PC-3 (cell line): ENCODE measurements around the gene USH1G. TPM values are rescaled to one million over a fixed set of nuclear protein-coding genes. Genes with fewer than 3 reads are reported as not detected.

Experiments used
- ATAC-seq: fragments of 200-7000 bp; cut with Tn5 transposase; 2 replicates; pipeline ENCODE4 v1.9.1; 2020; ENCODE audit warnings: mild to moderate bottlenecking, moderate library complexity
- BruUV-seq: library from RNA; stranded (reverse); fragments of 400-500 nt; replicated peaks from 2 replicates; lab custom pipeline; 2021; lab: Mats Ljungman, UMichigan
- CTCF ChIA-PET: fragments of 300-600 bp; sonication (Branson Sonifier 250); formaldehyde crosslinking; loops from one replicate; lab custom pipeline; 2022; ENCODE audit warnings: antibody characterized with exemption; lab: Charles Lee
- POLR2A ChIA-PET: fragments of 300-600 bp; sonication (Branson Sonifier 250); formaldehyde crosslinking; loops from one replicate; lab custom pipeline; 2022; ENCODE audit warnings: antibody characterized with exemption; ENCODE audit not compliant: unreplicated experiment; lab: Charles Lee
- DNase-seq: peaks from one replicate; pipeline ENCODE4 v3.0.0-alpha.2; 2015
- H2AFZ ChIP-seq: fragments of 300-600 bp; sonication (generic); 2 replicates; pipeline ENCODE4 v1.6.0; 2016; ENCODE audit warnings: antibody characterized with exemption, low read length
- H3F3A ChIP-seq: fragments of 300-600 bp; sonication (generic); one replicate; pipeline ENCODE4 v1.6.0; 2017; ENCODE audit warnings: antibody characterized with exemption, low read length, control low read depth, mild to moderate bottlenecking; ENCODE audit not compliant: unreplicated experiment
- H3K27ac ChIP-seq: fragments of 300-600 bp; sonication (generic); 2 replicates; pipeline ENCODE4 v1.5.1; 2016; ENCODE audit warnings: mild to moderate bottlenecking, low read length
- H3K27me3 ChIP-seq: fragments of 300-600 bp; sonication (generic); 2 replicates; pipeline ENCODE4 v1.6.1; 2016; ENCODE audit warnings: low read length, mixed read lengths
- H3K36me3 ChIP-seq: fragments of 300-600 bp; sonication (generic); 2 replicates; pipeline ENCODE4 v1.6.1; 2016; ENCODE audit warnings: low read depth, mixed run types, low read length, mixed read lengths
- H3K4me1 ChIP-seq: fragments of 300-600 bp; sonication (generic); 2 replicates; pipeline ENCODE4 v1.5.1; 2016; ENCODE audit warnings: low read length; ENCODE audit not compliant: insufficient read depth
- H3K4me2 ChIP-seq: fragments of 300-600 bp; sonication (generic); 2 replicates; pipeline ENCODE4 v1.6.0; 2016; ENCODE audit warnings: low read length
- H3K4me3 ChIP-seq: fragments of 300-600 bp; sonication (generic); 2 replicates; pipeline ENCODE4 v1.5.1; 2016; ENCODE audit warnings: mild to moderate bottlenecking, low read length, mixed read lengths
- H3K79me2 ChIP-seq: fragments of 300-600 bp; sonication (generic); 2 replicates; pipeline ENCODE4 v1.6.1; 2017; ENCODE audit warnings: low read length, mixed read lengths
- H3K9ac ChIP-seq: fragments of 300-600 bp; sonication (generic); 2 replicates; pipeline ENCODE4 v1.6.0; 2016; ENCODE audit warnings: mild to moderate bottlenecking, low read length
- H3K9me2 ChIP-seq: fragments of 300-600 bp; sonication (generic); replicated peaks from 2 replicates; pipeline ENCODE4 v1.6.1; 2016; ENCODE audit warnings: mixed run types, low read length, mixed read lengths
- H3K9me3 ChIP-seq: fragments of 300-600 bp; sonication (generic); 2 replicates; pipeline ENCODE4 v1.6.1; 2016; ENCODE audit warnings: low read length, mixed read lengths
- H4K20me1 ChIP-seq: fragments of 300-600 bp; sonication (generic); 2 replicates; pipeline ENCODE4 v1.6.1; 2016; ENCODE audit warnings: low read length, mixed read lengths
- CTCF ChIP-seq: fragments of 300-600 bp; sonication (generic); conservative IDR thresholded peaks from 2 replicates; pipeline ENCODE4 v1.5.1; 2017; ENCODE audit warnings: antibody characterized with exemption, low read depth, mild to moderate bottlenecking, low read length
- EZH2 ChIP-seq: fragments of 300-600 bp; sonication (generic); IDR thresholded peaks from one replicate; pipeline ENCODE4 v1.6.1; 2017; ENCODE audit warnings: antibody characterized with exemption, mild to moderate bottlenecking, low read length; ENCODE audit not compliant: unreplicated experiment
- EZH2phosphoT487 ChIP-seq: fragments of 300-600 bp; sonication (generic); IDR thresholded peaks from 2 replicates; pipeline ENCODE4 v1.6.1; 2018; ENCODE audit warnings: mild to moderate bottlenecking, antibody characterized with exemption, low read length, borderline replicate concordance
- intact Hi-C: fragments of 100-400 bp; cut with micrococcal nuclease; formaldehyde crosslinking; loops from 2 replicates; pipeline ENCODE4 v1.9.0; 2023
- total RNA-seq: library from RNA; depleted of rRNA; stranded (reverse); fragments of >200 nt; gene quantifications from 2 replicates; pipeline ENCODE4 v1.2.3, GENCODE V29; 2014

USH1G gene
- total RNA-seq, 1 experiment from 2014 or later, result 0.04 TPM

DNA sequence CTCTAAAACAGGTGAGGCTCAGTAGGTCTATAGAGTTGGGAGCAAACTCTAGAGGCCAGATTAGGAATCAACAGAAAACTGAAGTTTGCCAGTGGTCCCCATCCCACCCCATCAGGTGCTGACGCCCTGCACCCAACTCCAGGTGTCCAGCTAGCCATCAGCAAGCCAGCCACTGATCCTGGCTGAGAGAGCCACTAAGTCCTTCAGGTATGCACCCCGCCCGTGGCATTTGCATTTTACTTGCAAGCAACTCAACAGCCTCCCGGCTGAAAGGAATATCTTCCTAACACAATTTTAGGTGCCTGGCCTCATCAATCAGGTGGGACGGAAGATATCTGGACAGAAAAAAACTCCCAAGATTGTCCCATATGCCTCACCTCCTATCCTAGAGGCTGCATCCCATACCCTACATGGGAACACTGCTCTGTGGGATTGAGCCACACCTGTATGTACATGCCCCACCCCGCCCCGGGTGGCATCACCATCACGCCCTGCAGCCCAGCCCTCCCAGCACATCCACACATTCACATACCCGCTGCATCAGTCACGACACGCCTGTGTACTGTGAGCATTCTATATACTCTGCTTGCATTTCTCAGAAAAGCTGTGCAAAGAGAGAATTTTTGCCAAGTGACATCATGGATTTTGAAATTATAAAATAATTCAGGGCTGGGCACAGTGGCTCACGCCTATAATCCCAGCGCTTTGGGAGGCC, 20.9 kb upstream of the USH1G start:
- H3K9me3 ChIP-seq, result no peaks in the 10 kb centered on the region
- H2AFZ ChIP-seq, result no peak overlapping the region
- peaks cover 27% of the 10 kb centered on the region for H3K4me1 ChIP-seq
- no peaks in the 10 kb centered on the region for H3K79me2 ChIP-seq
- H4K20me1 ChIP-seq, result no peaks in the 10 kb centered on the region
- no peaks in the 10 kb centered on the region for H3K36me3 ChIP-seq
- no peaks in the 10 kb centered on the region for H3F3A ChIP-seq
- DNase-seq (peak; percentile 98), ATAC-seq (peak; percentile 99)
- peak overlapping the region; percentile 56 for H3K4me2 ChIP-seq
- H3K27ac ChIP-seq, result peak overlapping the region; percentile 82
- TF ChIP-seq EZH2phosphoT487 (no peak), EZH2 (no peak), CTCF (no peak)
- H3K9ac ChIP-seq, result peak overlapping the region; percentile 31
- intact Hi-C loops, result loop anchor here (1.0 kb wide), 1 partner anchor 21 kb away; the partner anchor contains the start of gene USH1G
- no peaks in the 10 kb centered on the region for H3K9me2 ChIP-seq
- ChIA-PET POLR2A (interaction anchor here (0.5 to 0.6 kb wide), 2 partner anchors 11 to 228 kb away, joined by 3 to 4 read pairs; no protein-coding TSS in a partner anchor), CTCF (interaction anchor here (0.5 kb wide), 2 partner anchors 194 to 243 kb away, joined by 3 to 7 read pairs; no protein-coding TSS in a partner anchor)
- H3K4me3 ChIP-seq, result no peak overlapping the region
- no peaks in the 10 kb centered on the region for H3K27me3 ChIP-seq
- TSS peak; percentile 90 for BruUV-seq

DNA sequence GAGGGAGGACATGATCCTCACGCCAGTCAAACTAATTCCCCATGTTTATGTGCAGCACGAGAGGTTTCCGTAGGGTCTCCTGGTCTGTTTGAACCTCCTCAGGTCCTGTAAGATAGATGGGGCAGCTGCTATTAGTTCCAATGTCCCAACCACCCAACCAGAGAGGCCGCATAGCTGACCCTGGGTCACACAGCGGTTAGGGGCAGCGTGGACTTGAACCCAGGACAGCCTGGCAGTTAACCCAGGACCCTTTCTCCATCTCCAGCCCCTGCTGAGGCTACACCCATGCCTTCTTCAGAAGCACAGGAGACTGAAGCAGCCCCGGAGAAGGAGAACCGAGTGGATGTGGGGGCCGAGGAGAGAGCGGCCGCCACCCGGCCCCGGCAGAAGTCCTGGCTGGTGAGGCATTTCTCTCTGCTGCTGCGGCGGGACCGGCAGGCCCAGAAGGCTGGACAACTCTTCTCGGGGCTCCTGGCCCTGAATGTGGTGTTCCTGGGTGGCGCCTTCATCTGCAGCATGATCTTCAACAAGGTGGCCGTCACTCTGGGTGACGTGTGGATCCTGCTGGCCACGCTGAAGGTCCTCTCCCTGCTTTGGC, 18.2 kb upstream of the USH1G start:
- Histone ChIP-seq H3K27ac (no peak overlapping the region), H3K79me2 (no peaks in the 10 kb centered on the region), H3K9me2 (no peaks in the 10 kb centered on the region), H3K27me3 (peaks cover 17% of the 10 kb centered on the region), H4K20me1 (no peaks in the 10 kb centered on the region), H3K9ac (no peak overlapping the region), H3F3A (no peaks in the 10 kb centered on the region), H3K4me2 (no peak overlapping the region), H3K36me3 (no peaks in the 10 kb centered on the region), H2AFZ (no peak overlapping the region), H3K4me1 (peaks cover 27% of the 10 kb centered on the region), H3K9me3 (no peaks in the 10 kb centered on the region), H3K4me3 (no peak overlapping the region)
- intact Hi-C loops, result no loop called here
- DNase-seq, result no peak
- no peak for ATAC-seq
- ChIA-PET CTCF (no interaction called here), POLR2A (no interaction called here)
- TF ChIP-seq CTCF, result no peak
- TF ChIP-seq EZH2, result no peak
- BruUV-seq, result no TSS peak

- Histone ChIP-seq H3K9ac (no peak overlapping the region), H3K27me3 (peaks cover 31% of the 10 kb centered on the region), H2AFZ (no peak overlapping the region), H3F3A (no peaks in the 10 kb centered on the region), H3K9me3 (no peaks in the 10 kb centered on the region), H3K27ac (no peak overlapping the region), H3K4me2 (no peak overlapping the region), H3K36me3 (no peaks in the 10 kb centered on the region), H3K9me2 (no peaks in the 10 kb centered on the region), H3K79me2 (no peaks in the 10 kb centered on the region), H3K4me3 (no peak overlapping the region), H4K20me1 (no peaks in the 10 kb centered on the region), H3K4me1 (peaks cover 17% of the 10 kb centered on the region)
- no peak for TF ChIP-seq EZH2phosphoT487
- no peak for TF ChIP-seq EZH2
- no peak for TF ChIP-seq CTCF
- ChIA-PET CTCF (no interaction called here), POLR2A (no interaction called here)
- no TSS peak for BruUV-seq
- intact Hi-C loops, result no loop called here
- DNase-seq (no peak), ATAC-seq (no peak)
These were observed 16.5 kb upstream of the USH1G start for GRCh38 chr17:74939534-74939933.
